Erythroblast (primary cell): Measurements from ENCODE around the gene LMO4.

Experiments
- DNase-seq, 2 experiments: peaks; one replicate each; lab custom pipeline; 2025; lab: John Stamatoyannopoulos, UW
- GATA1 ChIP-seq: IDR thresholded peaks from 2 replicates; pipeline ENCODE4 v1.6.1; 2011; ENCODE audit warnings: low read depth, mild to moderate bottlenecking, control low read depth, low read length, moderate library complexity
- POLR2A ChIP-seq: IDR thresholded peaks from 2 replicates; pipeline ENCODE4 v1.6.1; 2011; ENCODE audit warnings: mild to moderate bottlenecking, low read length

LMO4 gene

DNA sequence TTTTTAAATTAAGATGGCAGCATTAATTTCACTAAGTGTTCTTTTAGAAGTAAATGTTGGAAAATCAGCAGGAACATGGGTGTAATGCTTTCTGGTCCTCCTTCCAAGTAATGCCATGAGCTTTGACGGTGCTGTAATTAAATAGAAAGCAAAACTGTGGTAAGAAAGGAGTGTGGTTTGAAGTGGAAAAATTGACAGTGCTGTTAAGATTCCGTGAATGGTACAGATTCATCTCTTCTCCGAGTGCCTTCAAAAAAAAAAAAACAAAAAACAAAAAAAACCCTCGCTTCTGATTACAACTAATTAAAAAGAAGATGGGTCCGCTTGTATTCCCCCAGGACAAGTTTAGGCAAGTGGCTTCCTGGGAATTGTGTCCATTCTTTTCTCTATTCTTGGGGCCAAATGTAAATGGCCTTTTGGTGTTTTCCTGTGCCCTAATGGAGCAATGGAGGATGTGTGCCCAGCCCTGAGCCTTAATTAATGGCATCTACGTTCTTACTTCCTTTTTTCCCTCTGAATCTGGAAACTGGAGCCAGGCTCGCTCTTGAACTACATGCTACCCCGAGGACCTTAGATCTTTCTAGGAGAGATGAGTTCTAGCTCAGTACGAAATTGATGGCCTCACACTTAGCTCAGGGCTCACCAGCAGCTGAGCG, 5.1 kb downstream of the LMO4 start:
- no peak for TF ChIP-seq GATA1
- TF ChIP-seq POLR2A: no peak

GRCh38 chr1:87334351-87335174, 5.9 kb downstream of the LMO4 start:
- TF ChIP-seq POLR2A (no peak), GATA1 (no peak)
- DNase-seq: peak; percentile 56 to 62

More for the DNA sequence above, 5.1 kb downstream of the LMO4 start:
- DNase-seq: peak; percentile 7

- no peak for TF ChIP-seq GATA1
- TF ChIP-seq POLR2A: no peak
- peak; percentile 63 to 65 for DNase-seq
These were observed 6.7 kb downstream of the LMO4 start for GRCh38 chr1:87335175-87335884.

DNA sequence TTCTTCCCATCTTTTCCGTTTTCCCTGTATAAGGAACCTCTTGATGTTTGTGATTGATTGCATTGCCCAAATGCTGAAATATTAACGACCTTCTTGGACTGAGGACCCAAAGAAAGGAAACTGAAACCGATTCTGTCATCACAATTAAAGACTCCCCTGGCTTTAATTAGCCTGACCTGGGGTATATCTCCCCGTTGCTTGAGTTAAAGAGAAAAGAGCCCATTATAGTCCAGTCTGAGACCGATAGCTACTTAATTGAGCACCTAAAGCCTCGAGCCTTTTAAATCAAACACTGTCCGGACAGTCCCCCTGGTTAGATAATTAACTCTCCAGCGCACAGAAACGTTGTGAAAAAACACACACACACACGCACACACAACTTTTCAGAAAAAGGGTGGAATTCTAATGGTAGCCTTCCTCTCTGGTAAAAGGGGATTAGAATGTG, 8.0 kb downstream of the LMO4 start:
- TF ChIP-seq POLR2A: no peak
- TF ChIP-seq GATA1: no peak
- DNase-seq: no peak

DNA sequence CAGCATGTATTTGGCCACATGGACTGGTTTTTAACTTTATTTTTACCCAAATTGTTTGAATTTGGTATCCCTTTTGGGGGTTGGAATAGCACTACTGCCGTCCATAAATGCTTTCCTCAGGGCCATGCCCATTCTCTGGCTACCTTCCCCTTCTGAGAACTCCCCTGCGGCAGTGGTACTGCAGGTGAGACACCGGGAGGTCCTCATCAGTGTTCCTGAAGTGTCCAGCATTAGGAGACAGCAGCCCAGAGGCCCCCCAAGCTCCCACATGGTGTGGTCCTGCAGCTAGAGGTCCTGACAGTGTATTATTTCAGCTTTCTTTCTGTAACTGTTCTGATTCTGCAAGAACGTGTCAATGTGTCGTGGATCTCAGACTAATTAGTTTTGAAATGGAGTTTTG, 8.9 kb downstream of the LMO4 start:
- no peak for DNase-seq
- TF ChIP-seq POLR2A (no peak), GATA1 (no peak)

GRCh38 chr1:87338566-87338965, 9.9 kb downstream of the LMO4 start:
- DNase-seq: no peak
- TF ChIP-seq GATA1: no peak
- no peak for TF ChIP-seq POLR2A

DNA sequence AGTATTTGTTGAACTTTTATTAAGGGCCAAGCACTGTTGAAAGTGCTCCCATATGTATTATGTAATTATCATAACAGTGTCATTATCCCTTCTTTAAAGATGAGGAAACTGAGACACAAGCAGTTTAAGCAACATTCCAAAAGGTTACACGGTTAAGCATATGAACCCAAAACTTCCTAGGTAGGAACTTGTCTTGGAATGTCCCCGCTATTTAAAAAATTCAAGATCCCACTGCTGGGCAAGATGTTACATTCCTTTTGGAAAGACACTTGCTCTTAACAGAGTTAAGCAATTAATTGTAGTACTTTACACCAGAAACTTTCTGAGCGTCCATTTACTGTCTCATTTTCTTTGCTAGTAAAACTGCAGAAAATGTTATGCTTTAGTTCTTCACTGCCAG, 15.6 kb downstream of the LMO4 start:
- TF ChIP-seq GATA1 (no peak), POLR2A (no peak)
- DNase-seq: no peak

DNA sequence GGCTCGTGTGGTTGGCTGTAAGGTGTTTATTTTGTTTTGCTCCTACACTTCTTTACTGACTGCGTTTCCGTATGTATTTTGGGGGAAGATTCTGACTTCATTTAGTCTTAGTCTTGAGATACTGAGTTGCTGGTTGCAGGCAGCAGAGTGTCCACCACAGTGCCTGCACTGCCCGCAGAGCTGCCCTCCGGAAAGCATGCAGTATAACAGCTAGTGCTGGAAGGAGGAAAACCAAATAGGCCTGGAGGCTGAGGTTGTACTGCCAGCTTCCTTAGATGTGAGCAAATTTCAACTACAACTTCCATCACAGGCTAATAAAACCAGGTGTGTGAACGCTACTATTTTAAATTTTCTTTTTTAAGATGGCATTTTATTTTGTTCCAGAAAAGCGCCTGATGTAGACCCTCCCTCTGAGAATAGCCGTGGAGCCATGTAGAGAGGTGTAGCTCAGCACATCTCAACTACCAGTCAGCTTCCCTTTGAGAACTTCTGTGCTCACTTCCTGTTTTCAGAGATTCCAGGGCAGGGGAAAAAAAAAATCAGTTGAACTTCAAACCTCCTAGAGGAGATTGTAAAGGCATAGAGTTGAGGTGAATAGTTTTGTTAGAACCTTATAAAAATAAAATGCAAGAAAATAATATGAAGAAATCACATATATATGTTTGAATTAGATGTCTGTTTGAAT, 17.6 kb downstream of the LMO4 start:
- TF ChIP-seq POLR2A: no peak
- TF ChIP-seq GATA1: no peak
- no peak for DNase-seq

DNA sequence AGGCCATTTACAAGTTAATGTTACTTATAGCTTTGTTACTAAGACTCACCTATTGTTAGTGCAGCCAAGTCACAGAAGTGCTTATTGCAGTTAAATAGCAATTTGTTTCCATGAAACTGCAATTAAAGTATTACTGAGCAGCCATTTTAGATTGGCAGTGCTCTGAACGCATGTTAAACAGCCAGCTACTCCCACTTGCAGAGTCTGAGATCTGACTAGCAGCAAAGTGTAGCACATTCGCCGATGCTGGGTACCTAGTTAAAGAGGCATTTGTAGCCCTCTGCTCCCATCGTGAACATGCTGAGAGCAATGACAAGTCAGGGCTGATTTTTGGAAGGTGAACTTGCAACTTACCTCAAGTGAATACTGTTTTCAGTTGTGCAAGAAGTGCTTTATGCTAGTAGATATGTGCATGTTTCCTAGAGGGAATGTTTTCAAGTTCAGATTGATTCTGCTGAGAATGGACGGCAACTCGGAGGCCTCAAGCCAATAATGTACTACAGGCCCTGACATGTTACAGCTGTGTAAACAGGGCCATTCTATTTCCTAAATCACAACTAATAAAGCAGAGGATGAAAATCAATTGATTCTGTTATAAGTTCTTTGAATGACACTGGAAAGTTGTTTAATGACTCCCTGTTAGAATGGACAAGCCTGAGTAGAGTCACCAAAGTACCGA, 19.8 kb downstream of the LMO4 start:
- no peak for DNase-seq
- TF ChIP-seq GATA1 (no peak), POLR2A (no peak)

- TF ChIP-seq POLR2A: no peak
- TF ChIP-seq GATA1: no peak
These were observed 20.4 kb downstream of the LMO4 start for GRCh38 chr1:87349036-87349435.

DNA sequence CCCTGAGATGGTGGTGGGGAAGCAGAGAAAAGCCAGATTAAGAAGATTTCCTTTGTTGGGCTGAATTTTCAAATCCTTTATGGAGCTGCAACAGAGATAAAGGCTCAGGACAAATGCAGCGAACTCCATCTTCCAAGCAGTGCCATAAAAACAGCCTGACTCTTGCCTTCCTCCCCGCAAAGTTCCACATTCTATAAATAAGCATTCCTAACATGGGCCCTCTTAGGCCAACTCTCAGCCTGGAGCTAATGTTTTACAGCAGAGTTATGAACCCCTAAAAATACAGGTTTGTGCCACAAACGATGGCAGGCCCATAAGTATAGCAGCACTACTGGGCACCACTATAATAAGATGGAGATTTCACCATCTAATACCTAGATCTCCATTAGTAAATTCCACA, 27.2 kb downstream of the LMO4 start:
- no peak for DNase-seq
- no peak for TF ChIP-seq POLR2A
- no peak for TF ChIP-seq GATA1

More at GRCh38 chr1:87349036-87349435, 20.4 kb downstream of the LMO4 start:
- DNase-seq: no peak

- TF ChIP-seq POLR2A: no peak
- TF ChIP-seq GATA1: no peak
- DNase-seq: no peak
These were observed 27.9 kb downstream of the LMO4 start for GRCh38 chr1:87356591-87356990.

GRCh38 chr1:87358219-87358618, 29.5 kb downstream of the LMO4 start:
- no peak for TF ChIP-seq POLR2A
- no peak for TF ChIP-seq GATA1
- no peak for DNase-seq
